Heart left ventricle (tissue), 16 donors: ENCODE results near the gene DMRTC2. TPM values are rescaled to one million over a fixed set of nuclear protein-coding genes. Genes with fewer than 3 reads are reported as not detected.

Experiments
- ATAC-seq, 4 donors: fragments of 200-7000 bp; cut with Tn5 transposase; one replicate each; pipeline ENCODE4 v1.9.1; 2020 to 2022; ENCODE audit warnings: moderate library complexity in 4 of 4, mild to moderate bottlenecking in 3 of 4, moderate number of reproducible peaks in 1 of 4
- DNase-seq, 5 donors: peaks; one replicate each; pipeline ENCODE4 v3.0.0-alpha.2; 2020
- H3K27ac ChIP-seq, 12 donors: fragments of 200-600 bp; sonication (generic) in 4 of 12; one replicate each; pipeline versions ENCODE4 v1.5.0 to v1.8.0; 2016 to 2022; ENCODE audit warnings: mild to moderate bottlenecking in 2 of 12
- H3K27me3 ChIP-seq, 9 donors: fragments of 200-600 bp; sonication (generic) in 2 of 9; one replicate each; pipeline versions ENCODE4 v1.5.1 to v1.8.0; 2016 to 2022; ENCODE audit warnings: mild to moderate bottlenecking in 3 of 9
- H3K36me3 ChIP-seq, 9 donors: fragments of 200-600 bp; sonication (generic) in 2 of 9; one replicate each; pipeline versions ENCODE4 v1.5.0 to v1.8.0; 2018 to 2022; ENCODE audit warnings: mild to moderate bottlenecking in 2 of 9
- H3K4me1 ChIP-seq, 12 donors: fragments of 200-600 bp; sonication (generic) in 4 of 12; one replicate each; pipeline versions ENCODE4 v1.5.0 to v1.8.0; 2016 to 2022; ENCODE audit warnings: mild to moderate bottlenecking in 3 of 12
- H3K4me3 ChIP-seq, 12 donors: fragments of 200-600 bp; sonication (generic) in 4 of 12; one replicate each; pipeline versions ENCODE4 v1.5.0 to v1.8.0; 2017 to 2022; ENCODE audit warnings: mild to moderate bottlenecking in 9 of 12, moderate library complexity in 4 of 12
- H3K9me3 ChIP-seq, 12 donors: fragments of 200-600 bp; sonication (generic) in 4 of 12; one replicate each; pipeline versions ENCODE4 v1.5.0 to v1.8.0; 2016 to 2022; ENCODE audit warnings: mild to moderate bottlenecking in 1 of 12
- CTCF ChIP-seq, 12 donors: fragments of 200-600 bp; sonication (generic) in 4 of 12; IDR thresholded peaks; one replicate each; pipeline versions ENCODE4 v1.5.0 to v1.8.0; 2018 to 2022; ENCODE audit warnings: antibody characterized with exemption in 12 of 12, mild to moderate bottlenecking in 5 of 12
- POLR2A ChIP-seq, 2 donors: fragments of 450-650 bp; IDR thresholded peaks; one replicate each; pipeline ENCODE4 v1.6.1; 2017; ENCODE audit warnings: antibody characterized with exemption in 2 of 2, mild to moderate bottlenecking in 2 of 2, moderate library complexity in 2 of 2
- WGBS, 4 donors: extraction: QIAGEN DNeasy Blood & Tissue Kit in 2 of 4; methylation state at CpG; one replicate each; pipeline versions ENCODE4 v1.1.5 to v1.1.7; 2013 to 2018; 5-methylcytosine and 5-hydroxymethylcytosine counted together
- intact Hi-C, 10 donors: fragments of 100-400 bp; cut with DNase I; formaldehyde crosslinking; loops; one replicate each; pipeline versions ENCODE4 v1.11.1 to v1.14.2; 2022
- polyA plus RNA-seq, 2 donors: library from polyadenylated mRNA; stranded (reverse); fragments of 200-250 nt; gene quantifications; one replicate each; pipeline ENCODE4 v1.2.3, GENCODE V29; 2013
- total RNA-seq, 9 donors: library from RNA; depleted of rRNA in 2 of 9; stranded (reverse); fragments of >200 nt in 2 of 9; fragmentation: NEBNext Ultra II Directional in 3 of 9; extraction: Animal tissue kit (Norgen Biotek cat#: 25700) in 3 of 9; gene quantifications; one replicate each; pipeline versions ENCODE4 v1.1.0 to v1.2.4, GENCODE V29; 2016 to 2023
- donor health status: ischemic (EF 13 %, LVEDD 7.1; RV severe dilation, severe dysfunction).
- donor health status: healthy with polysubstance abuse.
- donor health status: DM: no; HTN: yes; CAD: no.
- donor health status: DM: no; HTN: no; CAD: no.
- donor health status: ischemic (EF 25% LVEDD 6.9; RV normal size, moderate dysfunction).
- donor health status: ischemic (EF 25% LVEDD 5.7; RV mildly dilated, moderate dysfunction).
- donor health status: healthy.
- donor health status: DM: yes; HTN: yes; CAD: no.
- donor health status: ischemic (EF 35%, LVEDD 5.7; RV mildly dilated, moderate dysfunction).
- donor health status: nonischemic (EF 11% LVEDD 7.7; RV severe dilation, severe dysfunction).
- donor health status: DM: yes; HTN: yes; CAD: no.
- donor health status: PGD.
- donor health status: ischemic (EF 29% LVEDD 5.4; RV normal size, mild dysfunction).
- donor health status: nonischemic (EF 23%, LVEDD 6.1; RV moderate dilation, normal function).

The DMRTC2 gene
- total and polyA plus RNA-seq, 11 donors, result not detected

GRCh38 chr19:41837981-41838708 lies 6.7 kb upstream of the DMRTC2 start:
- H3K9me3 ChIP-seq, result no peaks in the 10 kb centered on the region
- TF ChIP-seq POLR2A (IDR thresholded peaks at IDR 0.05), result no peak
- TF ChIP-seq CTCF (IDR thresholded peaks at IDR 0.05), result no peak
- DNase-seq, result no peak
- peaks cover 0 to 71% (median 13%) of the 10 kb centered on the region in 9 donors for H3K27me3 ChIP-seq
- H3K36me3 ChIP-seq, result no peaks in the 10 kb centered on the region
- H3K4me3 ChIP-seq, result no peak overlapping the region
- 46 to 54% (median 48%) methylated on average over 13 of the region's 13 CpGs for WGBS, 4 donors
- intact Hi-C loops, result no loop called here
- no peaks in the 10 kb centered on the region for H3K4me1 ChIP-seq
- ATAC-seq, result no peak
- H3K27ac ChIP-seq, result no peak overlapping the region

GRCh38 chr19:41839211-41839610 lies 5.6 kb upstream of the DMRTC2 start:
- Histone ChIP-seq H3K9me3 (no peaks in the 10 kb centered on the region), H3K4me1 (no peaks in the 10 kb centered on the region), H3K36me3 (no peaks in the 10 kb centered on the region), H3K4me3 (no peak overlapping the region), H3K27me3 (peaks cover 0 to 70% (median 13%) of the 10 kb centered on the region in 9 donors), H3K27ac (no peak overlapping the region)
- 65 to 83% (median 68%) methylated on average over 1 to 2 of the region's 2 CpGs for WGBS, 4 donors
- DNase-seq (no peak), ATAC-seq (no peak)
- TF ChIP-seq POLR2A (IDR thresholded peaks at IDR 0.05) (no peak), CTCF (IDR thresholded peaks at IDR 0.05) (no peak)
- intact Hi-C loops, result no loop called here

- ATAC-seq (no peak), DNase-seq (no peak)
- 33 to 43% (median 41%) methylated on average over 7 of the region's 7 CpGs for WGBS, 4 donors
- Histone ChIP-seq H3K27ac (no peak overlapping the region), H3K27me3 (peaks cover 0 to 34% (median 7%) of the 10 kb centered on the region in 9 donors), H3K9me3 (no peaks in the 10 kb centered on the region), H3K4me1 (no peaks in the 10 kb centered on the region), H3K36me3 (no peaks in the 10 kb centered on the region), H3K4me3 (no peak overlapping the region)
- TF ChIP-seq CTCF (IDR thresholded peaks at IDR 0.05), result no peak
- no peak for TF ChIP-seq POLR2A (IDR thresholded peaks at IDR 0.05)
- intact Hi-C loops, result no loop called here
Measured at GRCh38 chr19:41843371-41843770, 1.5 kb upstream of the DMRTC2 start.

GRCh38 chr19:41844601-41845000 lies 241 bp upstream of the DMRTC2 start, which contains the start of gene LYPD4:
LYPD4 (minus strand) TSS chr19:41844683; CDS start chr19:41839285, 5,398 bp downstream.
- WGBS, 4 donors, result 79 to 83% (median 80%) methylated on average over 28 to 30 of the region's 30 CpGs
- no peak within 1 kb of the TSS for H3K4me3 ChIP-seq
- no peaks in the 10 kb centered on the region for H3K36me3 ChIP-seq
- intact Hi-C loops, result no loop called here
- no peak within 1 kb of the TSS for H3K27ac ChIP-seq
- H3K4me1 ChIP-seq, result no peaks in the 10 kb centered on the region
- ATAC-seq (no peak), DNase-seq (no peak)
- peaks cover 0 to 24% (median 4%) of the 10 kb centered on the region in 9 donors for H3K27me3 ChIP-seq
- no peaks in the 10 kb centered on the region for H3K9me3 ChIP-seq
- TF ChIP-seq POLR2A (IDR thresholded peaks at IDR 0.05) (no peak), CTCF (IDR thresholded peaks at IDR 0.05) (no peak)
